T-helper 17 cell (primary cell): ENCODE measurements around the gene PDX1. TPM values are rescaled to one million over a fixed set of nuclear protein-coding genes. Genes with fewer than 3 reads are reported as not detected.
"Not testable (repeated sequence)": the region's sequence is repeated elsewhere in the genome, so short reads cannot be mapped to it uniquely, and the experiment has no call there.

Experiments
- ATAC-seq: fragments of 150-1000 bp; cut with Tn5 transposase; 2 replicates; pipeline ENCODE4 v1.10.0; 2021; ENCODE audit warnings: mild to moderate bottlenecking, moderate library complexity
- DNase-seq, 3 donors: peaks; one replicate each; pipeline versions ENCODE4 v3.0.0 to v3.0.0-alpha.2; 2020 to 2021
- H3K9me3 ChIP-seq: one replicate; pipeline ENCODE4 v1.7.0; 2013; ENCODE audit warnings: low read length, mild to moderate bottlenecking; ENCODE audit not compliant: control insufficient read depth, poor library complexity, severe bottlenecking
- H3K27ac Mint-ChIP-seq: one replicate; pipeline ENCODE4 v1.8.0; 2022; ENCODE audit warnings: mild to moderate bottlenecking, moderate library complexity, mixed read lengths
- H3K27me3 Mint-ChIP-seq: one replicate; pipeline ENCODE4 v1.8.0; 2022; ENCODE audit warnings: mixed read lengths
- H3K36me3 Mint-ChIP-seq: one replicate; pipeline ENCODE4 v1.8.0; 2022; ENCODE audit warnings: low read depth, mixed read lengths
- H3K4me1 Mint-ChIP-seq: one replicate; pipeline ENCODE4 v1.8.0; 2022; ENCODE audit warnings: mild to moderate bottlenecking, mixed read lengths
- H3K4me3 Mint-ChIP-seq: one replicate; pipeline ENCODE4 v1.8.0; 2022; ENCODE audit warnings: mild to moderate bottlenecking, moderate library complexity, mixed read lengths
- total RNA-seq, 4 donors: library from RNA in 2 of 4; stranded (reverse) in 2 of 4; gene quantifications; one replicate each; pipeline ENCODE4 v1.2.3 and lab custom pipeline; 2022 to 2026

PDX1 gene
- total RNA-seq, 2 donors from 2014 or later: not detected

DNA sequence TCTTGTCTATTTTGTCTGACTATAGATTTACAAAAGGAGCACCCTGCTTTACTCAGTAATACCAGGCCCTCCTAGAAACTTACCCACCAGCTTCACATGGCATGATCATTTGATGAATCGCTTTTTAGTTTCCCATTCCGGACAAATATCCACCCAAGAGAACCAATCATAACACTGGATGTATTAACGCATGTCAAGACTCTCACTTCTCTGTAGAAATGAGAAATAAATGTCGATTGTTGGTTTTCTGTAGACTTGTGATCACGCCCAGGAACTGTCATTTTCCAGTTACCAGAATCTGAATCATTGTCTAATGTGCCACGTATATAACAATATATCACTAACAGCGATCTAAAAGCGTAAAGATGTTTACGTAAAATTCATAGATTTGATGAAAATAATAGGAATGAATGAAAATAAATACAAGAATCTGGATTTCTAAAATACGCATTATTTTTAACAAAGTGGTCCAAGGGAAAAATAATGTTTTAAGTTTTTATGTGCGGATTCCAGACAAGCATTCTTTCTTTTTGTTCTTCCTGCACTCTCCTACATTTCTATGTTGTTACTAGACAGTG, 35.3 kb downstream of the PDX1 start:
- no peak for ATAC-seq
- H3K27me3 Mint-ChIP-seq: peaks cover 62% of the 10 kb centered on the region
- DNase-seq: no peak
- H3K36me3 Mint-ChIP-seq: peaks cover 3% of the 10 kb centered on the region
- H3K9me3 ChIP-seq: no peaks in the 10 kb centered on the region
- H3K27ac Mint-ChIP-seq: no peak overlapping the region
- peak overlapping the region; percentile 84 for H3K4me3 Mint-ChIP-seq
- H3K4me1 Mint-ChIP-seq: peaks cover 10% of the 10 kb centered on the region

DNA sequence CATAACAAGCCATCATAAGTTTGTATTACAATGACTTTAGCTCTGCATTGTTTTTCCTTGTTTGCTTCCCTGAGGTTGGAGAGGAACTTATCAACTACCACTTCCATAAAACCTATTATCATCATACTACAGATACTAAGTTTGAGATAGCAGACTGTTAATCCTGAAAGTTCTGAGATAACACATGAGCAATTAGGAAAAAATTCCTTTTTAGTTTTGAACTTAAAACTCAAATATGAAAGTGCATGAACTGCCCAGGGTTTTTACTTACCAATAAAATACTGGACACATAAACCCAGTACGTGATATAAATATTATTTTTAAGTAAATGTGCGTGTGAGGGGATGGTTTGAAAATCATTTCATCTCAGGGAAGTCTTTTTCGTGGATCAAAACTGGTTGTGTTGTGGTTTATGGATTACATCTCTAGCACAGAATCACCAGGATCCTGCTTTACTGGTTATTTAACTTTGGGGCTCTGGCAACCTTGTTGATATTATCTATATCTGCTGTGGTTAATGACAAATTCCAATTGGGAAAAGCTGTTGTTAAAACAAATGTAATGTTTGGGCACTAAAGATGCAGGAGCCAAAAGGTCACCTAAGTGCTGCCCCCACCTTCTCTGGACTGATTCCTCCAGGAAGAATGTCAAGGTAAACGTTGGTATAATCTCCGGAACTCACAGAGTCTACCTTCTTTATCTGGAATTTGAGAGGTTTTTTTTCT, 36.9 kb downstream of the PDX1 start:
- no peak overlapping the region for H3K27ac Mint-ChIP-seq
- H3K36me3 Mint-ChIP-seq: no peaks in the 10 kb centered on the region
- ATAC-seq (no peak), DNase-seq (no peak)
- H3K27me3 Mint-ChIP-seq: peaks cover 65% of the 10 kb centered on the region
- no peak overlapping the region for H3K4me3 Mint-ChIP-seq
- peaks cover 10% of the 10 kb centered on the region for H3K4me1 Mint-ChIP-seq
- H3K9me3 ChIP-seq: no peaks in the 10 kb centered on the region

DNA sequence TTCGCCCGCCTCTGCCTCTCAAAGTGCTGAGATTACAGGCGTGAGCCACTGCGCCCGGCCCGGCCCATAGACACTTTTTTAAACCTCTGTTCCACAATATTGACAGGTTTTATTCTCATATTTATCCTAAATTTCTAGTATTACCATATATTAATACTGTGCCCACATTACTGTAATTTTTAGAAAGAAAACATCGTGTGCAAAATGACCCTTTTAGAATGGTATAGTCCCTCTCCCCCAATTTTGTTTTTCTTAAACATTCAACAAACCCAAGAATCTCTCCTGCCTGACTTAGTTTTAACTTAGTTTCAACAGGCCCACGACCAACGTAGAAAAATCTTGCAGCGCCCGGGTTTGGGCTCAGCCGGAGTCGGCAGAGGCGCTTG, 40.2 kb downstream of the PDX1 start:
- no peaks in the 10 kb centered on the region for H3K9me3 ChIP-seq
- peaks cover under 1% of the 10 kb centered on the region for H3K4me1 Mint-ChIP-seq
- peak overlapping the region; percentile 16 for H3K27ac Mint-ChIP-seq
- H3K4me3 Mint-ChIP-seq: peak overlapping the region; percentile 31
- ATAC-seq (no peak), DNase-seq (no peak)
- H3K27me3 Mint-ChIP-seq: peaks cover 78% of the 10 kb centered on the region
- no peaks in the 10 kb centered on the region for H3K36me3 Mint-ChIP-seq

DNA sequence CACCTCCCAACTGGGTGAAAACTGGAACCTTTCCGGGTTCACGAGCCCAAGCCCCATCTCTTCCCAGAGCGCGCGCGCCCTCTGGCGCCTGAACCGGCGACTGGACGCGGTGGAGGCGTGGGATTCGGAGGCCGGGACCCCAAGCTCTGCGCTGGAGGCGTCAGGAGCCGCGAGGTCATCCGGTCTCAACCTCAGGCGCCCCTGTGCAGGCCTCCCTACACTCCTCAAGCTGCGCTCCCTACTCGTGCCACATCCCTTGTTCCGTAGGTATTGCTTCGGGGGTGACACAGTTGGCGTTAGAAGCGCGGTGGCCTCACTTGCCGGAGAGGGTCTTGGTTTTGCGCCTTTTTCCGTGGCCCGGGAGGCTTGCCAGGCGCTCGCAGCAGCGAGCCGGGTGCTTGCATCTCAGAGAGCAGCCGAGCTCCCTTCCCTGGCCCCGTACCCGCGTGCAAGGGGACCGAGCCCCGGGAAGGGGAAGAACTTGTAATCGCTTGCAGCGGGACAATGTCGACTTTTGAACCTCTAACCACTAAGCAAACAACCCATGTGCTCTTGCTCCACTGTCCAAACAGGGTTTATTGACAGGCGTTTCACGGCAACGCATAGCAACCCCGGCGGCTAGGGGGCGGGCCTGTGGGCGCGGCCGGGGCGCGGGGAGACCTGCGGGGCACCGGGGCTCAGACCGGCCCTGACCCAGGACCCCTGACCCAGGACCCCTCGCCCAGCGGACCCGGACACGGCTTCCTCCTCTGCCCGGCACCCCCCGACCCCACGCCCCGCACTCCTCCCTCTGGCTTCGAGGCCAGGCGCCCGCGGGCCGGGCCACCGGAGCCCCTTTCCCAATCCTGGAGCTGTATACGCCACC, 40.8 kb downstream of the PDX1 start:
- H3K9me3 ChIP-seq: no peaks in the 10 kb centered on the region
- H3K4me1 Mint-ChIP-seq: no peaks in the 10 kb centered on the region
- DNase-seq (no peak), ATAC-seq (peak; percentile 41)
- no peaks in the 10 kb centered on the region for H3K36me3 Mint-ChIP-seq
- peak overlapping the region; percentile 55 for H3K4me3 Mint-ChIP-seq
- H3K27ac Mint-ChIP-seq: peak overlapping the region; percentile 16
- peaks cover 78% of the 10 kb centered on the region for H3K27me3 Mint-ChIP-seq

DNA sequence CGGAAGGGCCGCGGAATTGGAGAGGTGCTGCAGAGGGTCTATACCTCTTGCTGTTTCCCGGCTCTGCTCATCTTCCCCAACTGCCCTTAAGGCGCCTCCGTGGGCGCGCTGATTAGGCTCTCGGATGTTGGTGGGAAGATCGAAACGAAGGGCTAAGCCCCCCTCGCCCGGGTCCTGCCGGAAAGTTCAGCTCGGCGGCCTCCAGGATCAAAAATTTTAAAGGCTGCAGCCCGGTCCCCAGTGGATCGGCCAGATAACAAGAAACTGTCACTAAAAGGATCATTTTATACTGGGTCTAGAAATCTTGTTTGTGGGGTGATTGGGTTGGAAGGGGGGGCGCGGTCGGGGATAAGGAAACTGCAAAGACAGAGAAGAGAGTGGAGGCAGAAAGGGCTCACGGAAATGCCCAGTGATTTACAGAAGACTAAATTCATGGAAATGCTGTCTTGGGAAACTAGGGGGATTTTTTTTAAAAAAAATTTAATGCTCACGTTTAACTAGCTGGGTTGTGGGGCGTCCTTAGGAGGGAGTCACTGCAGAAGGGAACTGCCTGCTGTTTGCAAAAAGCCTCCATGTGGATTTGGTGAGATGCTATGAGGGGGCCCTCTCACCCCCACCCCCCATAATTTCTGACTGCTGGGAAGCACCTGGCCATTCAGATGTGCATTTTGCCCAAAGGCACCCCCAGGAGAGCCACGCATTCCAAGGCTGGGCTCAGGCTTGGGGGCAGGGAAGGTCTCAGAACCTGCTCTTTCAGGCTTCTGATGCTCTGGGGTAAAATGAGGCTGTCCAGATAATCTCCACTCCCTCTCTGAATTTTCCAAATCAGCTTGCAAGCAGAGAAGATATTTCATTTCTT, 41.7 kb downstream of the PDX1 start:
- no peak for DNase-seq
- H3K27ac Mint-ChIP-seq: no peak overlapping the region
- H3K4me1 Mint-ChIP-seq: peaks cover 2% of the 10 kb centered on the region
- H3K27me3 Mint-ChIP-seq: peaks cover 80% of the 10 kb centered on the region
- no peaks in the 10 kb centered on the region for H3K9me3 ChIP-seq
- ATAC-seq: no peak
- H3K36me3 Mint-ChIP-seq: no peaks in the 10 kb centered on the region
- H3K4me3 Mint-ChIP-seq: peak overlapping the region; percentile 68

DNA sequence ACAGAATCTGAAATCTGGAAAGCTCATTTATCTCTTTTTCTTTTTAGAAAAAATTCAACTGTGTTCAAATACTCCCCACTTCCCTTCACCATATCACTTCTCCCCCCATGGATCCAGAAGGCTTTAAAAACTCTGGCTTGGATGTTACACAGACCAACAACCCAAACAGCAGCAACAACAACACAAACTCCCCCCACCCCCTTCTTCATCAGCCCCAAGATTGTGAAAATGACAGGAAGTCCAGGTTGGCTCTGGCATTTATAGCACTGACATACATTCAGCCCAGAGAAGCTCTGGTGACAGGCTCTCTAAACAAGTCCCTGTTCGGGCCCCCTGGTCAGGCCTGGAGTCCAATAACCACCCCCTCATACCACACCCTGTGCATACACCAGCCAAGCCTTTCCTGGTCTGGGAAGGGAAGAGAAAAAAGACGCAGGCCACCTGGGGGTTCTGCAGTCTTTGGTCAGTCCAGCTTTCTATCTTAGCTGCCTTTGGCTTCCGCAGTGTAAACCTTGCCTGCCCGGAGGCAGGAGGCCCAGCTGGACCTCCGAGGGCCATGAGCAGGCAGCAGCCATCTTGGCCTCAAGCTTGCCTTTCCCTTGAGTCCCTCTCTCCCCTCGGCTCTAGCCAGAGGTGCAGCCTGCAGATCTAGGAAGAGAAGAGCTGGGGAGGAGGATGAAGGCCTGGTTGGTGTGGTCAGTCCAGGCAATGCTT, 42.5 kb downstream of the PDX1 start:
- DNase-seq: no peak
- Mint-ChIP-seq H3K4me1 (peaks cover 4% of the 10 kb centered on the region), H3K27me3 (peaks cover 79% of the 10 kb centered on the region), H3K36me3 (no peaks in the 10 kb centered on the region), H3K27ac (no peak overlapping the region), H3K4me3 (no peak overlapping the region)
- H3K9me3 ChIP-seq: no peaks in the 10 kb centered on the region
- no peak for ATAC-seq

DNA sequence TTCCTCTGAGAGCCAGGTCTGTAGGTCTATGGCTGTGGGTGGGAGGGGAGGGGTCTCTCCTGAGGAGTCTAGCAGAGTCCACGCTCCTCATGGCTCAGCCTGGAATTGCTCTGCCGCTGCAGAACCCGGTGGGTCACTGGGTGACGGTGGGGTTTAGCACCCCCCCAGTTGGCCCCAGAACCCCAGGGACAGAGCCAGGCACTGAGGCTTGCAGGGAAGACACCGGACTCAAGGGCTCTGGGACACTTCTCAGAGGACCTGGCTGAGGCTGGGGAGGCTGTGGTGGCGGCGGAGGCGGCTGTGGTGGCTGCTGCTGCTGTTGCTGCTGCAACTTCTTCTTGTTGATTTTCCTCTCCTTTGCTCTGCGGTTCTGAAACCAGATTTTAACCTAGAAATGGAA, 43.2 kb downstream of the PDX1 start:
- ATAC-seq (no peak), DNase-seq (no peak)
- Mint-ChIP-seq H3K27me3 (peaks cover 85% of the 10 kb centered on the region), H3K4me1 (peaks cover 11% of the 10 kb centered on the region), H3K36me3 (no peaks in the 10 kb centered on the region), H3K27ac (no peak overlapping the region), H3K4me3 (no peak overlapping the region)
- H3K9me3 ChIP-seq: no peaks in the 10 kb centered on the region

DNA sequence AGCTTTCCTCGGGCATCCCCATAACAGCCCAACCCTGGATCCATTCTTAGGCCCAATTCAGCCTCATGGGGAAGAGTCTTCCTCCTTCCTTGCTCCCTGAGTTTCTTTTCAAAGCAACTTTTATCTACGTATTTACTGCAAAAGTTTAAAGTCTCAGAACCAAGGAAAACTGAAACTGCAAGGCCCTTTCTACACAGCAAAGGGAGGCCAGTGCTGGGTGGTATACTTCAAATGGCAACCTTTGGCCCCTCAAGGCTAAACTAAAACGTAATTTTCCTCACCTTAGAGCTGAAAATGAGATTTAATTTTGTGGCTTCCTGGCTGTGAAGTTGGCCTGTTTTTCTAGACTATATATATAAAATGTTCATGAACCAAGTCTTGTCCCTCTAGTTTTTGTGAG, 43.7 kb downstream of the PDX1 start:
- Mint-ChIP-seq H3K27ac (no peak overlapping the region), H3K4me1 (peaks cover 12% of the 10 kb centered on the region), H3K36me3 (no peaks in the 10 kb centered on the region), H3K27me3 (peaks cover 82% of the 10 kb centered on the region), H3K4me3 (no peak overlapping the region)
- no peaks in the 10 kb centered on the region for H3K9me3 ChIP-seq
- ATAC-seq (no peak), DNase-seq (no peak)

DNA sequence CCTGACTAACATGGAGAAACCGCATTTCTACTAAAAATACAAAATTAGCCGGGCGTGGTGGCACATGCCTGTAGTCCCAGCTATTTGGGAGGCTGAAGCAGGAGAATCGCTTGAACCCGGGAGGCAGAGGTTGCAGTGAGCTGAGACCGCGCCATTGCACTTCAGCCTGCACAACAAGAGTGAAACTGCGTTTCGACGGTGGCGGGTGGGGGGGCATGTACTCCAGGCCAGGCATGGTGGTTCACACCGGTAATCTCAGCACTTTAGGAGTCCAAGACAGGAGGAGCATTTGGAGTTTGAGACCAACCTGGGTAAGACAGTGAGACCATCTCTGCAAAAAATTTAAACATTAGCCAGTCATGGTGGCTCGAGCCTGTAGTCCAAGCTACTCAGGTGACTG, 44.4 kb downstream of the PDX1 start:
- H3K27ac Mint-ChIP-seq, ATAC-seq: not testable (repeated sequence)
- peaks cover 78% of the 10 kb centered on the region for H3K27me3 Mint-ChIP-seq

DNA sequence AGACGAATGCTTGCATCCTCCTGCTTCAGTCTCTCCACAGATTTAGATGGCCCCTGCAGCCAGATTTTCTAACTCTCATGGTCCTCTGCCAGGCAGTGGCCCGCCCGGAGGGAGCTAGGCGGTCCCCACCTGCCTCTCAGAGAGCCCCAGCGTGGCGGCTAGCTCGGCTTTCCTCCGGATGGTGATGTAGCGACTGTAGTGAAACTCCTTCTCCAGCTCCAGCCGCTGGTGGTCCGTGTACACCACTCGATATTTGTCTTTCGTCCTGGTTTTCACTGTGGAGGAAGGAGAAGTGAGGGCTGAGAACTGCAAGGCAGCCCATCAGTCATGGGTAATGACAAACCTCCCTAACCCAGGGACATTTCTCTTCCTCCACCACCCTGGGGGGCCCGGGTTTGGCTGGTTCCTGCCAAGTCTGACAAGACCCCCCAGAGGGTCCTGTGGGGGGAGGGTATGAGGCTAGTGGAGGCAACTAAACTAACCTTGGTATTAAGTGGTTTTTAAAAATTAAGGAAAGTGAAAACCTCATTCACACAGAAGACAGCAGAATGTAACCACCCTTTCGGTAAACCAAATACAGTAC, 45.0 kb downstream of the PDX1 start:
- no peak for ATAC-seq
- DNase-seq: no peak
- Mint-ChIP-seq H3K36me3 (peaks cover 2% of the 10 kb centered on the region), H3K27me3 (peaks cover 78% of the 10 kb centered on the region), H3K4me3 (no peak overlapping the region), H3K27ac (no peak overlapping the region), H3K4me1 (peaks cover 19% of the 10 kb centered on the region)
- H3K9me3 ChIP-seq: no peaks in the 10 kb centered on the region

More for the DNA sequence above, 44.4 kb downstream of the PDX1 start:
- peaks cover 14% of the 10 kb centered on the region for H3K4me1 Mint-ChIP-seq
- not testable (repeated sequence) for H3K36me3 Mint-ChIP-seq, H3K4me3 Mint-ChIP-seq, H3K9me3 ChIP-seq, DNase-seq

DNA sequence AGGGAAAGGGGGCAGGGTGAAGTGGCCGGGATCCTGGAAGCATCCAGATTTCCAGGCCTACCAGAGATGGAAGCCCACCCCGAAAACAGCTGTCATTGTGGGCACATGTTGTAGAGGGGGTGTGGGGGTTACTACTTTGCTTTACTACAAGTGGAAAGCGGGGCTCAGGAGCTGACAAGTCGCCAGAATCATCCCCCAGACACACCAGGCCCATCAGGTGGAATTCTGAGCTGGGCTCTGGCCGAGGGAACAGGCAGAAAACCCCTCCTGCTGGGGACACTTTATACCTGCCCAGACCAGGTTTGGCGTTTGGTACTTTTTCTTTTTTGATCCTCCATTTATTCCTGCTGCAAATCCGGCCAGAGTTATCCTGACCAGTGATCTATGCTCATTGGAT, 45.5 kb downstream of the PDX1 start:
- ATAC-seq (no peak), DNase-seq (no peak)
- Mint-ChIP-seq H3K27me3 (peaks cover 78% of the 10 kb centered on the region), H3K4me3 (no peak overlapping the region), H3K4me1 (peaks cover 19% of the 10 kb centered on the region), H3K36me3 (peaks cover 2% of the 10 kb centered on the region), H3K27ac (no peak overlapping the region)
- no peaks in the 10 kb centered on the region for H3K9me3 ChIP-seq
